Bone marrow (tissue), 2 donors: Measurements from ENCODE around the gene STAT6.

Source experiments
- DNase-seq, 2 donors: peaks; one replicate each; lab custom pipeline; 2025; lab: John Stamatoyannopoulos, UW

Gene STAT6

GRCh38 chr12:57048423-57049118 lies 62.6 kb downstream of the STAT6 start:
- DNase-seq: no peak

DNA sequence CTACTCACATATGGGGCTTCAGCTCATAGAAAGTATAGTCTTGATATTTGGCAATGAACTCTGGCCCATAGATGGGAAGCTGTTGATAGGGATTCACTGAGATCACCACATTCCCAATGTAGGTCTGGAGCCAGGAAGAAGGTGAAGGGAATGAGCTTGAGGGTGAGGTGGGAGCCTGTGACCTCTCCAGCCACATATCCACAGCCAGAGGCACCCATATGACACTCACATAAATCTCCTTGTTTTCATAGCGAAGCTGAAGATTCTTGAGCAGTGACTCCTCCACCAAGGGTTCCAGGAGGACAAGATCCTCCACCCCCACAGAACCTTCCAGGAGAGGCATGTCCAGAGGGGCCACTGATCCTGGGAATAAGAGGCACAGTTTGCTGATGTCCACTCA lies 63.2 kb downstream of the STAT6 start:
- DNase-seq: no peak

GRCh38 chr12:57046947-57047890 lies 63.9 kb downstream of the STAT6 start:
- DNase-seq: peak in 1 of 2 donors; percentile 27

DNA sequence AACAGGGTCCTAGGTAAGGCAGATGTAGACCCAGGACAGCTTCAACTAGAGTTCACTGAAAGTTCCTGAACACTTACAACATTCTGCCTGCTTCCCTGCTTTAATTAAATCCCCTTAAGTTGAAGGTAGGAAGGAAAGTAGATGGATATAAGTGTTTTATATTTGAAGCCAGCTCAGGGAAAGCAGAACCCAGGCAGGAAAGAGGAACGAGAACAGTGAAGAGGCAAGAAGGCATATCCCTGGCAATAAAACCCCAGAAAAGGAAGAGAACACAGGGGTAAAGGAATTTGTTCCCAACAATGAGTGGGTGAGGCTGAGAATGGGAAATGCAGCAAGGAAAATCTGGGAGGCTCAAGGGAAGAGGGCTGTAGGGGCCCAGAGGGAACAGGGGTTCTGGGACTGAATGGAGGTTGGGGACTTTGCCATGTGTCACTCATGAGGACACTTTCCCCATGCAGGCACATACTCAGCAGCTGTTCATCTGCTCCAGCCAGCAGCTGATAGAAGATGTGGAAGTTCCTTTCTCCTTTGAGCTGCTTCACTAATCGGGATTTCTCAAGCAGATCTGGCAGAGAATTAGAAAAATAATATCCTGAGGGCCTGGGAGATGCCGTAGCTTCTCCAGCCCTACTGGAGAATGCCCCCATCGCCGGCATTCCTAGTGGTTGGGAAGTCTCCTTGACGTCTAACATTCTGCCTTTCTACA lies 64.9 kb downstream of the STAT6 start:
- no peak for DNase-seq
